CD14-positive monocyte (primary cell): Measurements from ENCODE around the gene PABPN1L. TPM values are rescaled to one million over a fixed set of nuclear protein-coding genes. Genes with fewer than 3 reads are reported as not detected.

Source experiments
- DNase-seq, 3 donors: peaks; one replicate each; pipeline ENCODE4 v3.0.0-alpha.2; 2011 to 2022
- H2AFZ ChIP-seq: 2 replicates; pipeline ENCODE4 v1.6.0; 2012; ENCODE audit warnings: mild to moderate bottlenecking, low read depth, low read length, inconsistent platforms; ENCODE audit not compliant: insufficient read depth, poor library complexity, severe bottlenecking
- H3K27ac ChIP-seq, 2 donors: 1 replicate in 1 of 2; 2 replicates in 1 of 2; pipeline ENCODE4 v1.5.1; 2012 to 2013; ENCODE audit warnings: low read length in 2 of 2, control low read depth in 1 of 2, inconsistent platforms in 1 of 2, low read depth in 1 of 2, mild to moderate bottlenecking in 1 of 2
- H3K27me3 ChIP-seq, 2 donors: one replicate each; pipeline versions ENCODE4 v1.6.0 to v1.6.1; 2011 to 2013; ENCODE audit warnings: low read length in 2 of 2; ENCODE audit not compliant: control insufficient read depth in 2 of 2, insufficient read depth in 2 of 2
- H3K36me3 ChIP-seq, 2 donors: replicated peaks in 1 of 2; 1 replicate in 1 of 2; 2 replicates in 1 of 2; pipeline versions ENCODE4 v1.5.1 to v1.6.1; 2012 to 2013; ENCODE audit warnings: low read length in 2 of 2, control low read depth in 1 of 2, inconsistent platforms in 1 of 2, mild to moderate bottlenecking in 1 of 2; ENCODE audit not compliant: insufficient read depth in 2 of 2, control insufficient read depth in 1 of 2
- H3K4me1 ChIP-seq, 2 donors: 1 replicate in 1 of 2; 2 replicates in 1 of 2; pipeline versions ENCODE4 v1.5.1 to v1.6.1; 2012 to 2013; ENCODE audit warnings: low read length in 2 of 2, control low read depth in 1 of 2, inconsistent platforms in 1 of 2, mild to moderate bottlenecking in 1 of 2, moderate library complexity in 1 of 2; ENCODE audit not compliant: insufficient read depth in 2 of 2, control insufficient read depth in 1 of 2
- H3K4me2 ChIP-seq: replicated peaks from 2 replicates; pipeline ENCODE3; 2012; ENCODE audit warnings: low read length, moderate library complexity, mild to moderate bottlenecking; ENCODE audit not compliant: poor library complexity, severe bottlenecking; ENCODE audit errors: extremely low read depth
- H3K4me3 ChIP-seq, 3 experiments: fragments of 200-600 bp in 1 of 3; sonication (generic) in 1 of 3; replicated peaks in 1 of 3; 1 replicate in 2 of 3; 2 replicates in 1 of 3; pipeline ENCODE4 v1.5.1; 2011 to 2013; ENCODE audit warnings: low read length in 3 of 3, mild to moderate bottlenecking in 3 of 3, control low read depth in 2 of 3, low read depth in 2 of 3, inconsistent platforms in 1 of 3, moderate library complexity in 1 of 3
- H3K79me2 ChIP-seq: 2 replicates; pipeline ENCODE4 v1.6.0; 2012; ENCODE audit warnings: mild to moderate bottlenecking, control low read depth, inconsistent platforms, low read length, moderate library complexity; ENCODE audit not compliant: insufficient read depth
- H3K9ac ChIP-seq: 2 replicates; pipeline ENCODE4 v1.6.0; 2017; ENCODE audit warnings: low read length, mild to moderate bottlenecking; ENCODE audit not compliant: insufficient read depth, poor library complexity, severe bottlenecking
- H3K9me3 ChIP-seq, 2 donors: replicated peaks in 1 of 2; 1 replicate in 1 of 2; 2 replicates in 1 of 2; pipeline versions ENCODE4 v1.5.1 to v1.6.1; 2012 to 2013; ENCODE audit warnings: low read length in 2 of 2, control low read depth in 1 of 2; ENCODE audit not compliant: control insufficient read depth in 1 of 2, insufficient read depth in 1 of 2
- H4K20me1 ChIP-seq: 2 replicates; pipeline ENCODE4 v1.6.0; 2012; ENCODE audit warnings: mild to moderate bottlenecking, low read length, control low read depth, moderate library complexity; ENCODE audit not compliant: insufficient read depth
- H3K27ac Mint-ChIP-seq, 7 donors: one replicate each; pipeline ENCODE4 v1.8.0; 2020; ENCODE audit warnings: mild to moderate bottlenecking in 7 of 7, mixed read lengths in 7 of 7, moderate library complexity in 6 of 7, inconsistent platforms in 2 of 7
- H3K27me3 Mint-ChIP-seq, 3 donors: one replicate each; pipeline ENCODE4 v1.8.0; 2021 to 2022; ENCODE audit warnings: low read depth in 3 of 3, mild to moderate bottlenecking in 3 of 3, mixed read lengths in 3 of 3, moderate library complexity in 3 of 3, inconsistent platforms in 1 of 3
- H3K36me3 Mint-ChIP-seq, 2 donors: one replicate each; pipeline ENCODE4 v1.8.0; 2020; ENCODE audit warnings: mixed read lengths in 2 of 2, inconsistent platforms in 1 of 2, mild to moderate bottlenecking in 1 of 2
- H3K4me1 Mint-ChIP-seq: one replicate; pipeline ENCODE4 v1.8.0; 2020; ENCODE audit warnings: mild to moderate bottlenecking, mixed read lengths
- H3K4me3 Mint-ChIP-seq, 2 donors: one replicate each; pipeline ENCODE4 v1.8.0; 2020; ENCODE audit warnings: mild to moderate bottlenecking in 2 of 2, mixed read lengths in 2 of 2, moderate library complexity in 1 of 2
- H3K9me3 Mint-ChIP-seq, 7 donors: one replicate each; pipeline ENCODE4 v1.8.0; 2020 to 2022; ENCODE audit warnings: mixed read lengths in 7 of 7, mild to moderate bottlenecking in 6 of 7, moderate library complexity in 6 of 7, inconsistent platforms in 2 of 7
- WGBS: methylation state at CpG from one replicate; pipeline ENCODE4 v1.1.5; 2013; ENCODE audit warnings: missing lambda C conversion rate; ENCODE audit not compliant: insufficient coverage; 5-methylcytosine and 5-hydroxymethylcytosine counted together
- intact Hi-C, 2 donors: fragments of 100-400 bp; cut with micrococcal nuclease; formaldehyde crosslinking; loops; one replicate each; pipeline versions ENCODE4 v1.15.0 to v1.15.1; 2023
- polyA plus RNA-seq, 3 donors: library from polyadenylated mRNA; depleted of rRNA in 1 of 3; unstranded in 2 of 3; stranded (reverse) in 1 of 3; fragments of 300-500 nt in 2 of 3; fragments of >200 nt in 1 of 3; fragmentation: Illumina TruSeq in 2 of 3; gene quantifications; 1 replicate in 2 of 3; 2 replicates in 1 of 3; pipeline ENCODE4 v1.2.3, GENCODE V29; 2012 to 2021
- TF ChIP-seq, protein P1 (sequence below): fragments of 200-600 bp; IDR thresholded peaks from one replicate; pipeline ENCODE4 v1.8.0; 2022; ENCODE audit warnings: antibody characterized with exemption, mild to moderate bottlenecking

Gene PABPN1L
- polyA plus RNA-seq, 3 donors: 0.39 TPM; not detected in 2

- Histone ChIP-seq H3K79me2 (peaks cover 49% of the 10 kb centered on the region), H3K4me3 (peak overlapping the region; percentile 38 to 99 (median 52)), H4K20me1 (peaks cover 55% of the 10 kb centered on the region), H3K36me3 (peaks cover 27 to 28% of the 10 kb centered on the region in 2 donors), H3K27ac (peak overlapping the region; percentile 70 to 87), H3K27me3 (no peaks in the 10 kb centered on the region), H3K9ac (peak overlapping the region; percentile 86), H3K9me3 (no peaks in the 10 kb centered on the region), H3K4me2 (peak overlapping the region; percentile 100), H3K4me1 (peaks cover 46 to 52% of the 10 kb centered on the region in 2 donors), H2AFZ (no peak overlapping the region)
- peak overlapping the region; percentile 81 to 96 (median 89) for H3K27ac Mint-ChIP-seq
- intact Hi-C loops: loop anchor here (2.0 to 10.0 kb wide), 7 partner anchors 43 to 649 kb away; partner anchors contain the start of genes CDH15 (in 1 of the 2), SPG7 (in 1 of the 2) and ZNF778 (in 1 of the 2)
- H3K4me1 Mint-ChIP-seq: peaks cover 59% of the 10 kb centered on the region
- 37% methylated on average over 30 of the region's 53 CpGs for whole genome bisulfite sequencing
- DNase-seq: peak in 1 of 3 donors; percentile 19
- peaks cover 0 to 2% (median 0%) of the 10 kb centered on the region in 7 donors for H3K9me3 Mint-ChIP-seq
- H3K27me3 Mint-ChIP-seq: peaks cover 0 to 2% (median 0%) of the 10 kb centered on the region in 3 donors
- peaks cover 32 to 42% of the 10 kb centered on the region in 2 donors for H3K36me3 Mint-ChIP-seq
- TF ChIP-seq, protein P1, sequence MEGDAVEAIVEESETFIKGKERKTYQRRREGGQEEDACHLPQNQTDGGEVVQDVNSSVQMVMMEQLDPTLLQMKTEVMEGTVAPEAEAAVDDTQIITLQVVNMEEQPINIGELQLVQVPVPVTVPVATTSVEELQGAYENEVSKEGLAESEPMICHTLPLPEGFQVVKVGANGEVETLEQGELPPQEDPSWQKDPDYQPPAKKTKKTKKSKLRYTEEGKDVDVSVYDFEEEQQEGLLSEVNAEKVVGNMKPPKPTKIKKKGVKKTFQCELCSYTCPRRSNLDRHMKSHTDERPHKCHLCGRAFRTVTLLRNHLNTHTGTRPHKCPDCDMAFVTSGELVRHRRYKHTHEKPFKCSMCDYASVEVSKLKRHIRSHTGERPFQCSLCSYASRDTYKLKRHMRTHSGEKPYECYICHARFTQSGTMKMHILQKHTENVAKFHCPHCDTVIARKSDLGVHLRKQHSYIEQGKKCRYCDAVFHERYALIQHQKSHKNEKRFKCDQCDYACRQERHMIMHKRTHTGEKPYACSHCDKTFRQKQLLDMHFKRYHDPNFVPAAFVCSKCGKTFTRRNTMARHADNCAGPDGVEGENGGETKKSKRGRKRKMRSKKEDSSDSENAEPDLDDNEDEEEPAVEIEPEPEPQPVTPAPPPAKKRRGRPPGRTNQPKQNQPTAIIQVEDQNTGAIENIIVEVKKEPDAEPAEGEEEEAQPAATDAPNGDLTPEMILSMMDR: no peak
- H3K4me3 Mint-ChIP-seq: peak overlapping the region; percentile 85 to 95
These were observed 10.2 kb downstream of the PABPN1L start for GRCh38 chr16:88856122-88856827.

- Histone ChIP-seq H2AFZ (no peak overlapping the region), H4K20me1 (peaks cover 60% of the 10 kb centered on the region), H3K27me3 (no peaks in the 10 kb centered on the region), H3K9me3 (no peaks in the 10 kb centered on the region), H3K9ac (peak overlapping the region; percentile 60), H3K27ac (peak overlapping the region; percentile 70 to 87), H3K36me3 (peaks cover 25 to 27% of the 10 kb centered on the region in 2 donors), H3K4me3 (peak overlapping the region; percentile 26 to 73 (median 38)), H3K4me1 (peaks cover 46 to 52% of the 10 kb centered on the region in 2 donors), H3K79me2 (peaks cover 49% of the 10 kb centered on the region), H3K4me2 (peak overlapping the region; percentile 100)
- H3K36me3 Mint-ChIP-seq: peaks cover 29 to 42% of the 10 kb centered on the region in 2 donors
- DNase-seq: no peak
- TF ChIP-seq, protein P1: no peak
- 94% methylated on average over 11 of the region's 13 CpGs for WGBS
- H3K27me3 Mint-ChIP-seq: peaks cover 0 to 2% (median 0%) of the 10 kb centered on the region in 3 donors
- intact Hi-C loops: loop anchor here (2.0 to 10.0 kb wide), 7 partner anchors 43 to 649 kb away; partner anchors contain the start of genes CDH15 (in 1 of the 2), SPG7 (in 1 of the 2) and ZNF778 (in 1 of the 2)
- H3K27ac Mint-ChIP-seq: peak overlapping the region; percentile 81 to 96 (median 89)
- peaks cover 59% of the 10 kb centered on the region for H3K4me1 Mint-ChIP-seq
- H3K4me3 Mint-ChIP-seq: peak overlapping the region; percentile 69 to 85
- H3K9me3 Mint-ChIP-seq: peaks cover 0 to 2% (median 0%) of the 10 kb centered on the region in 7 donors
These were observed 10.7 kb downstream of the PABPN1L start for GRCh38 chr16:88855736-88856121.
